GM18520 (cell line): ENCODE measurements around the gene TSPAN12.

Experiments used
- ATAC-seq: cut with Tn5 transposase; IDR thresholded peaks from one replicate; pipeline ENCODE4 v1.9.1; 2021; ENCODE audit not compliant: unreplicated experiment

The TSPAN12 gene

GRCh38 chr7:120770206-120770605 lies 87.7 kb downstream of the TSPAN12 start:
- no peak for ATAC-seq

GRCh38 chr7:120760851-120761250 lies 97.1 kb downstream of the TSPAN12 start:
- no peak for ATAC-seq

GRCh38 chr7:120760050-120760449 lies 97.9 kb downstream of the TSPAN12 start:
- ATAC-seq: peak; percentile 96

- no peak for ATAC-seq
These were observed 114.8 kb downstream of the TSPAN12 start for GRCh38 chr7:120743128-120743527.

DNA sequence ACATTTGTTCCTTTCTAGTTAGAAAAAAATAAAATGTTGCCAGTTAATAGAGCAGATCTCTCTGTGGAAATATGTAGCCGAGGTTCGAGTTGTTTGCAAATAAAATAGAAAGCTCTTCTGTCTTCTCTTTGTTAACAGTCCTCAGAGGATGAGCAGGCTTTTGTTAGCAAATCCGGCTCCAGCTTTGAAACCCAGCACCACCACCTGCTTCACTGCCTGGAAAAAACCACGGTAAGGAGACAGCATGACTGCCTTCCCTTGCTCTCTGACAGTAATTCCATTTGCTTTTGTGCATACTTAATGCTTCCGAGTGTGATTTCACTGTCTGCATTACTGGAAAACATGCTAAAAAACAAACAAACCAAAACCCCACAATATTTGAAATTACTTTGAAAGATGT lies 115.6 kb downstream of the TSPAN12 start:
- no peak for ATAC-seq

DNA sequence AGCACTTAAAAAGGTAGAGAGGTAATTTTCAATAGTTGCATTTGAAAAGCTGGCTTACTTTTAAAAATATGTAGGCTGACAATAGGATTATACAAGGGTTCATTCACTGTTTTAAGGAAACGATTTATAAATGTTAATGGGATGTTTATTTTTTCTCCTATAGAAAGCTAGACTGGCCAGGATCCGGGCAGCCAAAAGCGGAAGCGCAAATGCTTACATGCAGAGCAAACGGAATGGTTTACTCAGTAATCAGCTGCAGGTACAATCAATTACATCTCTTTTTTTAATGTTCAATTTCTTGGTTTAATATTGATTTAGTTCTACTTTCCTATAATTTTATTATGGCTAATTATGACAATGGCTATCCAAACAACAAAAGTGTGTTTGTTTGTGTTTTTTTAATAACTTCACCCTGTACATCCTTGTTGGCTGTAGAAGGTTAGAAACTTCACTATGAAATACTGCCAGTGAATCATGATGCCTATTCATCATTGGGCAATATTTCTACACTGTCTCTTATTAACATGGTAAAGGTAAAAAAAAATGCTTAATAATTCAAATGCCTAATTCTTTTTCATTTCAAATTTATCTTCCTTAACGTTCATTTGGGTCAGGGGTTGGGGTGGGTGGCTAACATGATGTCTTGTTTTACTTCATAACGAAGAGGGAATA lies 116.4 kb downstream of the TSPAN12 start:
- no peak for ATAC-seq

DNA sequence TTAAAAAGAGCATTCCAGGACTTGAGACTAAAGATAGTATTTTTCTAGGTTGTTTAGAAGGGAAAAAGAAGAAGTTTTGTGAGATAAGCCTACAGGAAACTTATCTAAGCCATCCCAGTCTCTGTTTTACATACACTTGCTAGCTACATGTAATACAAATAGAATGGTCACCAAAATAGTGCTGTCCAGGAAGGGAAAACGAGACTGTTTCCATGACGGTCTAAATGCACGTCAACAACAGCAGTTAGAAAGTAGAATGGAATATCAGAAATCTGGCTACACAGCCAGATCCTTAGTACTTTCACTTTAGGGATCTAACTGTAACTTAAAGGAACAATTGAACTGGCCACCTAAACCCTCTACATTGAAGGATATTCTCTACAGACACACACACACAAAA lies 117.6 kb downstream of the TSPAN12 start:
- ATAC-seq: no peak

DNA sequence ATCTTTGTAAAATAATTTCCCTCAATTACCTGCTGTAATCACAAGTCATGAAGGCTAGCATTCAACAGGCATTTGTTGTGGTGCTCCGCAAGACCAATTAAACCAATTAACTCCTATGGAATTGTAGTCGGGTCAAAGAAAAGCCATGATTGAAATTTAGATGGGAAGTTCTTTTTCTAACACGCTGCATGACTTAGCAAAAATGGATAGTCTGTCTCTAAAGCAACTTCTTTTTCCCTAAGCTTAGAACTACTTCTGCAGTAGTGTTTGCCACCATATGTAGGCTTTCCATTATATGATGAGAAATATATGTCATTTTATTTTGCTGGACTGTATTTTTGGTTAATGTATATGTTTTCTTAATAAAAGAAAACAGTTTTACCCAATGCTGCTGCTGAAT lies 119.1 kb downstream of the TSPAN12 start:
- ATAC-seq: no peak
